Transverse colon (tissue), 4 donors: ENCODE results near the gene CCT4.
"Not testable (repeated sequence)": the region's sequence is repeated elsewhere in the genome, so short reads cannot be mapped to it uniquely, and the experiment has no call there.

Source experiments
- CTCF ChIP-seq, 5 experiments: fragments of 200-600 bp in 3 of 5; fragments of 450-650 bp in 2 of 5; sonication (generic) in 3 of 5; IDR thresholded peaks; 1 replicate in 2 of 5; 2 replicates in 3 of 5; pipeline ENCODE4 v1.5.1; 2016 to 2017; ENCODE audit warnings: antibody characterized with exemption in 5 of 5, inconsistent platforms in 3 of 5, mild to moderate bottlenecking in 2 of 5, moderate library complexity in 1 of 5
- POLR2A ChIP-seq: fragments of 450-650 bp; IDR thresholded peaks from one replicate; pipeline ENCODE4 v1.6.1; 2016; ENCODE audit warnings: antibody characterized with exemption, mild to moderate bottlenecking, moderate library complexity
- POLR2AphosphoS5 ChIP-seq, 3 donors: sonication (generic); formaldehyde crosslinking; IDR thresholded peaks; one replicate each; pipeline ENCODE4 v1.6.1; 2016; ENCODE audit warnings: antibody characterized with exemption in 3 of 3

GRCh38 chr2:61914794-61915193 lies 26.3 kb upstream of the CCT4 start:
- not testable (repeated sequence) for TF ChIP-seq CTCF (IDR thresholded peaks at IDR 0.05); POLR2A; POLR2AphosphoS5 (IDR thresholded peaks at IDR 0.05)
